Right atrium auricular region (tissue), 2 donors: ENCODE results near the gene SHMT2. TPM values are rescaled to one million over a fixed set of nuclear protein-coding genes. Genes with fewer than 3 reads are reported as not detected.

Experiments
- DNase-seq: peaks from one replicate; pipeline ENCODE4 v3.0.0-alpha.2; 2019; ENCODE audit warnings: low spot score
- H3K27ac ChIP-seq, 2 donors: fragments of 200-600 bp; sonication (generic); 1 replicate in 1 of 2; 2 replicates in 1 of 2; pipeline ENCODE4 v1.5.1; 2016 to 2019
- H3K27me3 ChIP-seq, 2 donors: fragments of 200-600 bp; sonication (generic); one replicate each; pipeline versions ENCODE4 v1.5.1 to v1.6.0; 2017 to 2019
- H3K36me3 ChIP-seq: fragments of 200-600 bp; sonication (generic); one replicate; pipeline ENCODE4 v1.5.1; 2016
- H3K4me1 ChIP-seq, 2 donors: fragments of 200-600 bp; sonication (generic); one replicate each; pipeline versions ENCODE4 v1.5.1 to v1.6.0; 2017 to 2019
- H3K4me3 ChIP-seq, 2 donors: fragments of 200-600 bp; sonication (generic); 1 replicate in 1 of 2; 2 replicates in 1 of 2; pipeline ENCODE4 v1.5.1; 2017 to 2019; ENCODE audit warnings: mild to moderate bottlenecking in 1 of 2, moderate library complexity in 1 of 2
- H3K9me3 ChIP-seq, 2 donors: fragments of 200-600 bp; sonication (generic); one replicate each; pipeline ENCODE4 v1.5.1; 2019
- CTCF ChIP-seq, 2 donors: fragments of 200-600 bp; sonication (generic); IDR thresholded peaks; one replicate each; pipeline ENCODE4 v1.5.1; 2019; ENCODE audit warnings: antibody characterized with exemption in 2 of 2
- total RNA-seq, 2 donors: library from RNA; depleted of rRNA; stranded (reverse); fragments of >200 nt; gene quantifications; one replicate each; pipeline ENCODE4 v1.1.0, GENCODE V29; 2016

SHMT2 gene
- total RNA-seq, 2 donors from 2014 or later = 16.6 to 33.0 TPM

- Histone ChIP-seq H3K4me3 (no peak overlapping the region), H3K4me1 (peaks cover 0 to 46% of the 10 kb centered on the region in 2 donors), H3K27ac (peak overlapping the region; percentile 39 to 81), H3K36me3 (peaks cover 28% of the 10 kb centered on the region), H3K9me3 (no peaks in the 10 kb centered on the region), H3K27me3 (no peaks in the 10 kb centered on the region)
- TF ChIP-seq CTCF (IDR thresholded peaks at IDR 0.05) = no peak
- DNase-seq = no peak
Observed at GRCh38 chr12:57260366-57260765, 30.9 kb downstream of the SHMT2 start.

- Histone ChIP-seq H3K9me3 (no peaks in the 10 kb centered on the region), H3K27ac (peak overlapping the region; percentile 61 to 81), H3K27me3 (no peaks in the 10 kb centered on the region), H3K4me3 (no peak overlapping the region), H3K4me1 (peaks cover 0 to 46% of the 10 kb centered on the region in 2 donors), H3K36me3 (peaks cover 32% of the 10 kb centered on the region)
- DNase-seq = no peak
- TF ChIP-seq CTCF (IDR thresholded peaks at IDR 0.05) = no peak
Observed at GRCh38 chr12:57261428-57261865, 31.9 kb downstream of the SHMT2 start.

- Histone ChIP-seq H3K4me1 (peaks cover 0 to 46% of the 10 kb centered on the region in 2 donors), H3K27ac (peak overlapping the region; percentile 61 to 81), H3K36me3 (peaks cover 33% of the 10 kb centered on the region), H3K27me3 (no peaks in the 10 kb centered on the region), H3K4me3 (no peak overlapping the region), H3K9me3 (no peaks in the 10 kb centered on the region)
- no peak for DNase-seq
- no peak for TF ChIP-seq CTCF (IDR thresholded peaks at IDR 0.05)
Observed at GRCh38 chr12:57262126-57262822, 32.8 kb downstream of the SHMT2 start.

- Histone ChIP-seq H3K36me3 (peaks cover 31% of the 10 kb centered on the region), H3K4me1 (peaks cover 0 to 46% of the 10 kb centered on the region in 2 donors), H3K4me3 (no peak overlapping the region)
Observed at GRCh38 chr12:57263096-57263495, 33.6 kb downstream of the SHMT2 start.

GRCh38 chr12:57266681-57267080 is 37.2 kb downstream of the SHMT2 start:
- Histone ChIP-seq H3K9me3 (no peaks in the 10 kb centered on the region), H3K27ac (no peak overlapping the region), H3K36me3 (peaks cover 36% of the 10 kb centered on the region), H3K27me3 (no peaks in the 10 kb centered on the region), H3K4me3 (no peak overlapping the region), H3K4me1 (peaks cover 0 to 22% of the 10 kb centered on the region in 2 donors)
- TF ChIP-seq CTCF (IDR thresholded peaks at IDR 0.05) = no peak
- DNase-seq = no peak

More at GRCh38 chr12:57263096-57263495, 33.6 kb downstream of the SHMT2 start:
- DNase-seq = no peak
- Histone ChIP-seq H3K27ac (peak overlapping the region in 1 of 2 donors; percentile 81), H3K27me3 (no peaks in the 10 kb centered on the region), H3K9me3 (no peaks in the 10 kb centered on the region)
- no peak for TF ChIP-seq CTCF (IDR thresholded peaks at IDR 0.05)
